Parathyroid adenoma (tissue), 2 donors: ENCODE results near the gene C1orf210.

Experiments used
- H2AFZ ChIP-seq: fragments of 300-600 bp; sonication (generic); one replicate; pipeline ENCODE4 v1.7.0; 2017; ENCODE audit warnings: antibody characterized with exemption, mild to moderate bottlenecking
- H3K27ac ChIP-seq: fragments of 300-600 bp; sonication (generic); one replicate; pipeline ENCODE4 v1.7.0; 2017
- H3K27me3 ChIP-seq: fragments of 300-600 bp; sonication (generic); one replicate; pipeline ENCODE4 v1.7.0; 2017; ENCODE audit warnings: low read length; ENCODE audit not compliant: control insufficient read depth, insufficient read depth
- H3K36me3 ChIP-seq: fragments of 300-600 bp; sonication (generic); one replicate; pipeline ENCODE4 v1.7.0; 2017; ENCODE audit warnings: low read length; ENCODE audit not compliant: control insufficient read depth, insufficient read depth
- H3K4me1 ChIP-seq: fragments of 300-600 bp; sonication (generic); one replicate; pipeline ENCODE4 v1.7.0; 2017; ENCODE audit warnings: control low read depth
- H3K4me2 ChIP-seq: fragments of 300-600 bp; sonication (generic); one replicate; pipeline ENCODE4 v1.7.0; 2017; ENCODE audit warnings: low read length
- H3K4me3 ChIP-seq: fragments of 300-600 bp; sonication (generic); one replicate; pipeline ENCODE4 v1.7.0; 2017; ENCODE audit warnings: low read depth, low read length
- H3K79me2 ChIP-seq: fragments of 300-600 bp; sonication (generic); one replicate; pipeline ENCODE4 v1.7.0; 2017; ENCODE audit warnings: control low read depth
- H3K9ac ChIP-seq: fragments of 300-600 bp; sonication (generic); one replicate; pipeline ENCODE4 v1.7.0; 2017; ENCODE audit warnings: mild to moderate bottlenecking
- H3K9me3 ChIP-seq: fragments of 300-600 bp; sonication (generic); one replicate; pipeline ENCODE4 v1.7.0; 2017; ENCODE audit warnings: low read length; ENCODE audit not compliant: control insufficient read depth
- TF ChIP-seq, protein P1 (sequence below): fragments of 300-600 bp; sonication (generic); IDR thresholded peaks from one replicate; pipeline ENCODE4 v1.7.0; 2017; ENCODE audit warnings: antibody characterized with exemption, mild to moderate bottlenecking
- donor health status: primary hyperparathyroidism.

C1orf210 gene

DNA sequence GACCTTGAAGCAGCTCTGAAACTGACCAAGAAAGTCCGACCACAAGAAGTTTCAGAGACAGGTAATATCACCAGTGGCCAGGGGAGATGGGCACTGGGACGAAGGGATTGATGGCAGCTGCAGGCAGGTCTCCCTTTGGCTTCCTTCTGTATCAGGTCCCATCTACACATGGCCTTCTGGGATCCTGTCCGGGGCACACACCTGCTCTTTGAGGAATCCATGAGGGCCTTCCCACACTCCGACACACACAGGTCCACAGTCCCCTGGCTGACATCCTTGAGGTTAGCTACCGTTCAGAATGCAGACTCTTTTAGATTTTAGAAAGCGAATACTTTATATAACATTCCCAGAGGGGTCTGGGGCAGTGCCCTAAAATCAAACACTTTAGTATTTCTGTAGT, 42.1 kb downstream of the C1orf210 start:
- Histone ChIP-seq H3K27me3 (no peaks in the 10 kb centered on the region), H3K9ac (no peak overlapping the region), H3K4me3 (no peak overlapping the region), H3K27ac (no peak overlapping the region), H3K79me2 (no peaks in the 10 kb centered on the region), H3K4me1 (no peaks in the 10 kb centered on the region), H3K36me3 (no peaks in the 10 kb centered on the region), H2AFZ (no peak overlapping the region), H3K4me2 (no peak overlapping the region), H3K9me3 (no peaks in the 10 kb centered on the region)
- TF ChIP-seq, protein P1, sequence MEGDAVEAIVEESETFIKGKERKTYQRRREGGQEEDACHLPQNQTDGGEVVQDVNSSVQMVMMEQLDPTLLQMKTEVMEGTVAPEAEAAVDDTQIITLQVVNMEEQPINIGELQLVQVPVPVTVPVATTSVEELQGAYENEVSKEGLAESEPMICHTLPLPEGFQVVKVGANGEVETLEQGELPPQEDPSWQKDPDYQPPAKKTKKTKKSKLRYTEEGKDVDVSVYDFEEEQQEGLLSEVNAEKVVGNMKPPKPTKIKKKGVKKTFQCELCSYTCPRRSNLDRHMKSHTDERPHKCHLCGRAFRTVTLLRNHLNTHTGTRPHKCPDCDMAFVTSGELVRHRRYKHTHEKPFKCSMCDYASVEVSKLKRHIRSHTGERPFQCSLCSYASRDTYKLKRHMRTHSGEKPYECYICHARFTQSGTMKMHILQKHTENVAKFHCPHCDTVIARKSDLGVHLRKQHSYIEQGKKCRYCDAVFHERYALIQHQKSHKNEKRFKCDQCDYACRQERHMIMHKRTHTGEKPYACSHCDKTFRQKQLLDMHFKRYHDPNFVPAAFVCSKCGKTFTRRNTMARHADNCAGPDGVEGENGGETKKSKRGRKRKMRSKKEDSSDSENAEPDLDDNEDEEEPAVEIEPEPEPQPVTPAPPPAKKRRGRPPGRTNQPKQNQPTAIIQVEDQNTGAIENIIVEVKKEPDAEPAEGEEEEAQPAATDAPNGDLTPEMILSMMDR: no peak

DNA sequence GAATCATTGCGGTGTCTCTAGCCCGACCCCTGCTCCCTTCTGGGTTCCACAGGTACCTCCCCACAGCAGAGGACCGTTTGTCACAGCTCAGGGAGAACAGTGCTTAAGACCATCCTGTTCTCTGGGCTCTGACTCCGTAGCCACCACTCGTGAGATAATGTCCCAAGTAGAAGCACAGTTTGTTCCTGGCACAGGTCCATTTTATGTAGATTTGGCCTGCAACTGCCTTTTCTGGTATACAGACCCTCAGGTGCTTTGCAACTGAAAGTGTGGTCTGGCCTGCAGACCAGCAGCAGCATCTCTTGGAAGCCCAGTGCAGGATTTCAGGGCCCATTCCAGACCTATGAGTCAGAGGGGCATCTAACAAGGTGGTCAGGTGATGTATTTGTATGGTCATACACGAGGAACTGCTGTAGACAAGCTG, 44.0 kb downstream of the C1orf210 start:
- Histone ChIP-seq H3K27me3 (no peaks in the 10 kb centered on the region), H3K9me3 (no peaks in the 10 kb centered on the region), H3K9ac (no peak overlapping the region), H3K79me2 (no peaks in the 10 kb centered on the region), H2AFZ (no peak overlapping the region), H3K4me3 (no peak overlapping the region), H3K4me1 (no peaks in the 10 kb centered on the region), H3K36me3 (no peaks in the 10 kb centered on the region), H3K27ac (no peak overlapping the region), H3K4me2 (no peak overlapping the region)
- TF ChIP-seq, protein P1: no peak

DNA sequence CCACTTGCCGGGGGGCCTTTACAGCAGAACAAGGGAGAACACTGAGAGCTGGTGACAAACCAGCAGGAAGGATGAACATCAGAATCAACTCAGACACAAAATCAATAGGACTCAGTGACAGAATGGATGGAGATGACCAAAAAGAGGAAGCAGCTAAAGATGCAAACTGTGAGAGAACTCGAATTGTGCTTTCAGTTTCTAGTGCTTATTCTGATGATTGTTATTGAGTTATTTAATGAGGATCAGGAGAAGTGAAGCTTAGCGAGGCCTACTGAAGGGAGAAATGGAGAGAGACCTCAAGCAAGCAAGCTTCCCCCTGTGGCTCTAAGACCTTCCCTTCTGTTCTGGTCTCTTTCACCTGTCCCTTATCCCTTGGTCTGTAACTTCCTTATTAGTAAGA, 45.9 kb downstream of the C1orf210 start:
- Histone ChIP-seq H3K4me2 (no peak overlapping the region), H3K9ac (no peak overlapping the region), H2AFZ (no peak overlapping the region), H3K27me3 (no peaks in the 10 kb centered on the region), H3K9me3 (no peaks in the 10 kb centered on the region), H3K4me3 (no peak overlapping the region), H3K27ac (no peak overlapping the region), H3K36me3 (no peaks in the 10 kb centered on the region), H3K4me1 (no peaks in the 10 kb centered on the region), H3K79me2 (no peaks in the 10 kb centered on the region)
- TF ChIP-seq, protein P1: no peak

DNA sequence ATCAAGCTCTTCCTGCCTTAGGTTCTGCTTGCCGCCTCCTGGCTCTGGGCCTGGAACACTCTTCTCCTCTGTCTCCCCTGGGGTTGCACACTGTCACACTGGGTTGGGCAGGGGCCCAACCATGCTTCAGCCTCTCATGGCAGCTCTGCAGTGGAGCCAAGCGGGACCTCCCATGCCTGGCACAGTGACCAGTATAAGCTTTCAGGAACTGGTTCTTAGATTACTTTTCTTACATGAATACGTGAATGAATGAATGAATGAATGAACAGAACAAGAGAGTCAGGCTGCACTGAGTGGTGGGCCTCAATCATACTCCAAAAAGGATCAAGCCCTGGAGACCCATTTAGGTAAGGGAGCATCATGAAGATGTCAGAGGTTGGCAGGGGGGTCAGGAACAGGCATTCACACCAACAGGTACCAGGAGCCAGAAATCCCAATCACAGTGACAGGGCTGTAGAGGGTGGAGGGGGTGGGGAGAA, 46.4 kb downstream of the C1orf210 start:
- Histone ChIP-seq H3K9me3 (no peaks in the 10 kb centered on the region), H2AFZ (no peak overlapping the region), H3K79me2 (no peaks in the 10 kb centered on the region), H3K4me2 (no peak overlapping the region), H3K36me3 (no peaks in the 10 kb centered on the region), H3K9ac (no peak overlapping the region), H3K4me1 (no peaks in the 10 kb centered on the region), H3K4me3 (no peak overlapping the region), H3K27me3 (no peaks in the 10 kb centered on the region), H3K27ac (no peak overlapping the region)
- TF ChIP-seq, protein P1: no peak

DNA sequence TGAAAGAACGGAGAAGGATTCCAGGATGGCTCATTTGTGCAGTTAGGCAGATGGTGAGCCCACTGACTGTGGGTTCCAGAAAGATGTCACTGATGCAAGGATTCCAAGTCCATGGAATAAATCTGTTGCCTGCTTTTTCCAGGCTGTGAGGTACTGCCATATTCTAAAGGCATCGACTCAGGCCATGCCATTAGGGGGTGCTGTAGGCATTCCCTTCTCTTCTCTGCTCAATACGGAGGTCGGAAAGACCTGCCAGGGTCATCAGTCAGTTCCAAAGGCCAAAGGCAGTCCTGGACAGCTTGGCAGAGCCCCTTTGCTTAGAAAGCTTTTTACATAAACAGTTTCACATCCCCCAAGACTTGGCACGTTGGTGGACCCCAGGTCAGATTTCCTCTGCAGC, 47.3 kb downstream of the C1orf210 start:
- H2AFZ ChIP-seq: peak overlapping the region; percentile 8
- TF ChIP-seq, protein P1: peak; percentile 69
- no peak overlapping the region for H3K4me3 ChIP-seq
- H3K4me1 ChIP-seq: no peaks in the 10 kb centered on the region
- no peak overlapping the region for H3K4me2 ChIP-seq
- H3K27me3 ChIP-seq: no peaks in the 10 kb centered on the region
- no peak overlapping the region for H3K9ac ChIP-seq
- no peaks in the 10 kb centered on the region for H3K79me2 ChIP-seq
- no peaks in the 10 kb centered on the region for H3K36me3 ChIP-seq
- no peaks in the 10 kb centered on the region for H3K9me3 ChIP-seq
- no peak overlapping the region for H3K27ac ChIP-seq
